NT2/D1 (cell line): ENCODE data around the gene REM1.
"Not testable (repeated sequence)": the region's sequence is repeated elsewhere in the genome, so short reads cannot be mapped to it uniquely, and the experiment has no call there.

Source experiments
- SUZ12 ChIP-seq: IDR thresholded peaks from 2 replicates; pipeline ENCODE4 v1.6.1; 2011; ENCODE audit not compliant: insufficient read length, insufficient read depth; ENCODE audit errors: extremely low read depth
- YY1 ChIP-seq: IDR thresholded peaks from 2 replicates; pipeline ENCODE4 v1.6.1; 2011; ENCODE audit not compliant: insufficient read length, insufficient read depth
- ZNF274 ChIP-seq: IDR thresholded peaks from 2 replicates; pipeline ENCODE4 v1.6.1; 2011; ENCODE audit warnings: mild to moderate bottlenecking, low read depth, low read length

GRCh38 chr20:31502884-31503673, 28.0 kb downstream of the REM1 start:
- not testable (repeated sequence) for TF ChIP-seq SUZ12, ZNF274, YY1
